ENCODE results near the gene PODXL.
"Not testable (repeated sequence)": the region's sequence is repeated elsewhere in the genome, so short reads cannot be mapped to it uniquely, and the experiment has no call there.

PODXL gene

GRCh38 chr7:131521651-131522163 is 34.7 kb downstream of the PODXL start:
- H3K4me1 ChIP-seq (ENCODE audit: low read length), result peaks cover 4% of the 10 kb centered on the region
- DNase-seq, result no peak
- H2AFZ ChIP-seq (ENCODE audit: low read length), result peak overlapping the region; percentile 72; the same call in 1 of the 2 replicates
- no peaks in the 10 kb centered on the region for H3K36me3 ChIP-seq (replicated peaks; ENCODE audit: insufficient read depth, low read length)
- H3K4me2 ChIP-seq (ENCODE audit: low read depth, low read length), result no peak overlapping the region
- H3K9ac ChIP-seq (ENCODE audit: low read length), result no peak overlapping the region
- no peaks in the 10 kb centered on the region for H3F3A ChIP-seq (ENCODE audit: insufficient read depth, low read length)
- no peaks in the 10 kb centered on the region for H3K9me2 ChIP-seq (replicated peaks; ENCODE audit: insufficient read depth, low read length)
- peaks cover 5% of the 10 kb centered on the region; the same call in 1 of the 2 replicates for H3K79me2 ChIP-seq (ENCODE audit: low read length)
- no peak for TF ChIP-seq EZH2phosphoT487 (IDR thresholded peaks at IDR 0.05; ENCODE audit: low read length)
- TF ChIP-seq, protein P1, sequence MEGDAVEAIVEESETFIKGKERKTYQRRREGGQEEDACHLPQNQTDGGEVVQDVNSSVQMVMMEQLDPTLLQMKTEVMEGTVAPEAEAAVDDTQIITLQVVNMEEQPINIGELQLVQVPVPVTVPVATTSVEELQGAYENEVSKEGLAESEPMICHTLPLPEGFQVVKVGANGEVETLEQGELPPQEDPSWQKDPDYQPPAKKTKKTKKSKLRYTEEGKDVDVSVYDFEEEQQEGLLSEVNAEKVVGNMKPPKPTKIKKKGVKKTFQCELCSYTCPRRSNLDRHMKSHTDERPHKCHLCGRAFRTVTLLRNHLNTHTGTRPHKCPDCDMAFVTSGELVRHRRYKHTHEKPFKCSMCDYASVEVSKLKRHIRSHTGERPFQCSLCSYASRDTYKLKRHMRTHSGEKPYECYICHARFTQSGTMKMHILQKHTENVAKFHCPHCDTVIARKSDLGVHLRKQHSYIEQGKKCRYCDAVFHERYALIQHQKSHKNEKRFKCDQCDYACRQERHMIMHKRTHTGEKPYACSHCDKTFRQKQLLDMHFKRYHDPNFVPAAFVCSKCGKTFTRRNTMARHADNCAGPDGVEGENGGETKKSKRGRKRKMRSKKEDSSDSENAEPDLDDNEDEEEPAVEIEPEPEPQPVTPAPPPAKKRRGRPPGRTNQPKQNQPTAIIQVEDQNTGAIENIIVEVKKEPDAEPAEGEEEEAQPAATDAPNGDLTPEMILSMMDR (IDR thresholded peaks at IDR 0.05; ENCODE audit: low read length), result no peak
- no peak for TF ChIP-seq EZH2 (optimal IDR thresholded peaks at IDR 0.05; ENCODE audit: low read depth, low read length)
- H3K9me3 ChIP-seq (replicated peaks; ENCODE audit: insufficient read depth, low read length), result no peaks in the 10 kb centered on the region
- no peaks in the 10 kb centered on the region for H3K27me3 ChIP-seq (replicated peaks; ENCODE audit: insufficient read depth, low read length)
- no peak overlapping the region for H3K4me3 ChIP-seq (ENCODE audit: low read length)
- no peaks in the 10 kb centered on the region for H4K20me1 ChIP-seq (ENCODE audit: insufficient read depth, low read length)
- H3K27ac ChIP-seq (ENCODE audit: low read length), result no peak overlapping the region

DNA sequence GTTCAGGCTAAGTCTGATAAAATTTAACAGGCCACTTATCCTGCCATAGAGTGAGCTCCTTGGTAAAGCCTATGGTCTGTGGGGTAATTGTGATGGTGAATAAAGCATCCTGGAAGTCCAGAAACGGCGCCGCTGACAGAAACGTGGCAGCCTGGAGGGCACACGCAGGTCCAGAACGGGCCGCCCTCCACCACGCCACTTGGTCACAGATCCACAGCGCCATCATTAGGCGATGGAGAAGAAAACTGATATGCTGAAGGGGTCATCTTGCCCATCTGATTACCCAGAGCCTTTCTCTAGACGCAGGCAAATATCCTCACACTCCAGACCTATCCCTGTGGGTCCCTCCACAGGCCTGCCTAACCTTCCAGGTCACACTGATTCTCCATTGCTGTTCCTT is 37.8 kb downstream of the PODXL start:
- H3K9ac ChIP-seq (ENCODE audit: low read length), result no peak overlapping the region
- no peak overlapping the region for H2AFZ ChIP-seq (ENCODE audit: low read length)
- H3K4me1 ChIP-seq (ENCODE audit: low read length), result peaks cover 7% of the 10 kb centered on the region
- no peaks in the 10 kb centered on the region for H3K9me2 ChIP-seq (replicated peaks; ENCODE audit: insufficient read depth, low read length)
- no peaks in the 10 kb centered on the region for H4K20me1 ChIP-seq (ENCODE audit: insufficient read depth, low read length)
- TF ChIP-seq EZH2phosphoT487 (IDR thresholded peaks at IDR 0.05; ENCODE audit: low read length), result no peak
- TF ChIP-seq EZH2 (optimal IDR thresholded peaks at IDR 0.05; ENCODE audit: low read depth, low read length), result no peak
- TF ChIP-seq, protein P1 (IDR thresholded peaks at IDR 0.05; ENCODE audit: low read length), result no peak
- no peaks in the 10 kb centered on the region for H3F3A ChIP-seq (ENCODE audit: insufficient read depth, low read length)
- no peak overlapping the region for H3K4me2 ChIP-seq (ENCODE audit: low read depth, low read length)
- peaks cover 5% of the 10 kb centered on the region; the same call in 1 of the 2 replicates for H3K79me2 ChIP-seq (ENCODE audit: low read length)
- H3K27me3 ChIP-seq (replicated peaks; ENCODE audit: insufficient read depth, low read length), result no peaks in the 10 kb centered on the region
- H3K9me3 ChIP-seq (replicated peaks; ENCODE audit: insufficient read depth, low read length), result no peaks in the 10 kb centered on the region
- H3K27ac ChIP-seq (ENCODE audit: low read length), result no peak overlapping the region
- DNase-seq, result no peak
- no peak overlapping the region for H3K4me3 ChIP-seq (ENCODE audit: low read length)
- H3K36me3 ChIP-seq (replicated peaks; ENCODE audit: insufficient read depth, low read length), result no peaks in the 10 kb centered on the region

- Histone ChIP-seq H3K9me3 (replicated peaks; ENCODE audit: insufficient read depth, low read length) (no peaks in the 10 kb centered on the region), H3K36me3 (replicated peaks; ENCODE audit: insufficient read depth, low read length) (no peaks in the 10 kb centered on the region), H3K27ac (ENCODE audit: low read length) (no peak overlapping the region), H4K20me1 (ENCODE audit: insufficient read depth, low read length) (no peaks in the 10 kb centered on the region), H3K4me1 (ENCODE audit: low read length) (peaks cover 3% of the 10 kb centered on the region; the same call in 1 of the 2 replicates), H3F3A (ENCODE audit: insufficient read depth, low read length) (no peaks in the 10 kb centered on the region), H3K27me3 (replicated peaks; ENCODE audit: insufficient read depth, low read length) (no peaks in the 10 kb centered on the region), H3K4me2 (ENCODE audit: low read depth, low read length) (no peak overlapping the region), H3K4me3 (ENCODE audit: low read length) (no peak overlapping the region), H3K9me2 (replicated peaks; ENCODE audit: insufficient read depth, low read length) (no peaks in the 10 kb centered on the region), H3K9ac (ENCODE audit: low read length) (no peak overlapping the region), H3K79me2 (ENCODE audit: low read length) (peaks cover 5% of the 10 kb centered on the region; the same call in 1 of the 2 replicates), H2AFZ (ENCODE audit: low read length) (no peak overlapping the region)
- TF ChIP-seq, protein P1 (IDR thresholded peaks at IDR 0.05; ENCODE audit: low read length), result no peak
- TF ChIP-seq EZH2phosphoT487 (IDR thresholded peaks at IDR 0.05; ENCODE audit: low read length), result no peak
- no peak for TF ChIP-seq EZH2 (optimal IDR thresholded peaks at IDR 0.05; ENCODE audit: low read depth, low read length)
- DNase-seq, result no peak
Observed at GRCh38 chr7:131517218-131517923, 39.1 kb downstream of the PODXL start.

DNA sequence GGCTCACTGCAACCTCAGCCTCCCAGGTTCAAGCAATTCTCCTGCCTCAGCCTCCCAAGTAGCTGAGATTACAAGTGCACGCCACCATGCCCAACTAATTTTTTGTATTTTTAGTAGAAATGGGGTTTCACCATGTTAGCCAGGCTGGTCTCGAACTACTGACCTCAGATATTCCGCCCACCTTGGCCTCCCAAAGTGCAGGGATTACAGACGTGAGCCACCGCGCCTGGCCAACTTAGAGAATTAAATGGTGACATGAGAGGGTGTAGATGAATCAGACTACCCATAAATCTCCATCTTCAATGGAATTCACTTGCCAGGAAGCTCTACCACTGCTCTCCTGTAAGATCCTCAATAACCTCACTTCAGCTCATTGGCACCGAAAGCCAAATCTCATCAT is 41.0 kb downstream of the PODXL start:
- not testable (repeated sequence) for H3K36me3 ChIP-seq (replicated peaks; ENCODE audit: insufficient read depth, low read length); H3K9me3 ChIP-seq (replicated peaks; ENCODE audit: insufficient read depth, low read length); H3K9me2 ChIP-seq (replicated peaks; ENCODE audit: insufficient read depth, low read length); H2AFZ ChIP-seq (ENCODE audit: low read length); H4K20me1 ChIP-seq (ENCODE audit: insufficient read depth, low read length); H3K9ac ChIP-seq (ENCODE audit: low read length); H3K79me2 ChIP-seq (ENCODE audit: low read length); H3K4me3 ChIP-seq (ENCODE audit: low read length); H3F3A ChIP-seq (ENCODE audit: insufficient read depth, low read length); H3K4me1 ChIP-seq (ENCODE audit: low read length); H3K27me3 ChIP-seq (replicated peaks; ENCODE audit: insufficient read depth, low read length); DNase-seq; H3K4me2 ChIP-seq (ENCODE audit: low read depth, low read length); H3K27ac ChIP-seq (ENCODE audit: low read length)

Data from MM.1S (cell line).